HG03280 (cell line): ENCODE data around the gene ST3GAL6.
A peak's percentile ranks its signal among the peaks of the same experiment; 100 is the strongest.

Source experiments
- ATAC-seq: cut with Tn5 transposase; IDR thresholded peaks from one replicate; pipeline ENCODE4 v1.9.1; 2021; ENCODE audit warnings: mild to moderate bottlenecking, moderate library complexity; ENCODE audit not compliant: unreplicated experiment

The ST3GAL6 gene, protein sequence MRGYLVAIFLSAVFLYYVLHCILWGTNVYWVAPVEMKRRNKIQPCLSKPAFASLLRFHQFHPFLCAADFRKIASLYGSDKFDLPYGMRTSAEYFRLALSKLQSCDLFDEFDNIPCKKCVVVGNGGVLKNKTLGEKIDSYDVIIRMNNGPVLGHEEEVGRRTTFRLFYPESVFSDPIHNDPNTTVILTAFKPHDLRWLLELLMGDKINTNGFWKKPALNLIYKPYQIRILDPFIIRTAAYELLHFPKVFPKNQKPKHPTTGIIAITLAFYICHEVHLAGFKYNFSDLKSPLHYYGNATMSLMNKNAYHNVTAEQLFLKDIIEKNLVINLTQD

DNA sequence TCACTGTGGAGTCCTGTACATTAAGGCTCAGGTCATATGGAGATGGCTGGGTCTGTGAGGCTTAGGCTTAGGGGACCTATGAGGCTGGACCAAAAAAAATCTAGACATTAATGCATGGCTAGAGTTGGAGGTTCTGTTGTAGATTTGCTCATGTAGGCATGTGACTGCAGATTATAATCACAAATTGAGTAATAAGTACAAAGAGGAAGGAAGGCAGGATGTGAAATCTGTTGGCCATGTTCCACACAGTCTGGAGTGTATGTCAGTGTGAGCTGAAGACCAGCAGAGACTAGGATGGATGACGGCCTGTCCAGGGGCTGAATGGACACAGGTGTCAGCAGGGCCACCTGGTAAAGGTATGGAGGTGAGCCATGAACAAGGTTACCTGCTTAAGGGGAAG lies at the start of gene ST3GAL6:
Gene ST3GAL6 (plus strand): TSS at position 265 of the 400 bp plus-strand sequence. CDS start 5,101 bp downstream, outside the sequence.
- ATAC-seq: no peak

DNA sequence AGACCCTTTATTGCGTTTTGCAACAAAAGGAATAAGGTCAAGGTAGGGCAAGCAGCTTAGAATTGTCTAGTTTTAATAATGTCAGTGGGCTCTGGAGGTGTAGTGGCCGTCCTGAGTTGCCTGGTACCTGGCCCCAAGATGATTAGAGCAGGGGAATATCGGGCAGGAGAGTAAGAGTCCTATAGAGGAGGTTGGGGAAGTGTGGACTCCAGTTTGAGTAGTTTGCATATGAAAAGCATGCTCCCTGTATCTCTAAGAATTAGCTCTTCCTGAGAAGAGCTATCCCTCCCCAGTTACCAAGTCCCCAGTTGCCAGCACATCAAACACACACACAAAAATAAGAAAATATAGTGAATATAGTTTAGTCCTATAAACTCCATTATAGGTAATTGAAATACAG lies 49.2 kb upstream of the ST3GAL6 start:
- ATAC-seq: no peak

DNA sequence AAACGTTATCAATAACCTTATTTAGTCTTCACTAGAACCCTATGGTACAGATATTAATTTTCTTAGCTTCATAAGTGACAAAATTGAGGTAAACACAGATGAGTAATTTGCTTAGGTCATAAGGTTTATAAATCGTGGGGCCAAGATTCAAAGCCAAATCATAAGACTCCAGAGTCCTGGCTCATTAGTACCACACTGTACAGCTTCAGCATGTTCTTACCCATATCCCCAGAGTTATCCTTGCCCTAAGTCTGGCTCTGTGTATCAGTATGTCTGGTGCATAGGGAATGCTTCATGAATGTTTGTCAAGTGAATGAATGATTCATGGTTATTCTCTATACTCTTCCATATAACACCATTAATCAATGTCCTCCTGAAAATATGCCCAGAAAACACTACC lies 45.6 kb upstream of the ST3GAL6 start:
- ATAC-seq: no peak

DNA sequence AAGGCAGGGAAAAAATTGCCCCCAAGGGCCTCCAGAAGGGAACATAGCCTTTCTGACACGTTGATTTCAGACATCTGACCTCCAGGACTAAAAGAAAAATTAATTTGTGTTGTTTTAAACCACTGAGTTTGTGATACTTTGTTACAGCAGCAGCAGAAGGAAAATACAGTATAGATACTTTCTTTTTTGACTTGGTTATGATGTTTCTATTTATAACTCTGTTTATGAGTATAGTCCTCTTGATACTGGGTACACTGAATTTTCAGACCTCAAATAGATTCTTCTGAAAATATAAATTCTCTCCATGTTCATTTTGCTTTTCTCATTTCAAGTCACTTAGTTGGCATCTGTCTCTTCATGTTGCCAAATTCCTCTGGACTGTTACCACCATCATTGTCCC lies 44.4 kb upstream of the ST3GAL6 start:
- no peak for ATAC-seq

DNA sequence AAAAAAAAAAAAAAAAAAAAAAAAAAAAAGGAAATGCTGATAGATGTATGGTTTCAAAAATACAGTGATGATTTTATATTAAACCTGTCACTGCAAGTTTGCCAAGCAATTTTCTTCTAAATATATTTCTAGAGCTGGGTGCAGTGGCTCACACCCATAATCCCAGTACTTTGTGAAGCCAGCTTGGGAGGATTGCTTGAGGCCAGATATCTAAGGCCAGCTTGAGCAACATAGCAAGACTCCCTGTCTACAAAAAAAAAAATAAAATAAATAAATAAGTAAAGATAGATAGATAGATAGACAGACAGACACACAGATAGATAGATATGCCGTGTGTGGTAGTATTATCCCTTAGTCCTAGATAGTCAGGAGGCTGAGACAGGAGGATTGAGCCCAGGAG lies 41.4 kb upstream of the ST3GAL6 start:
- ATAC-seq: no peak

DNA sequence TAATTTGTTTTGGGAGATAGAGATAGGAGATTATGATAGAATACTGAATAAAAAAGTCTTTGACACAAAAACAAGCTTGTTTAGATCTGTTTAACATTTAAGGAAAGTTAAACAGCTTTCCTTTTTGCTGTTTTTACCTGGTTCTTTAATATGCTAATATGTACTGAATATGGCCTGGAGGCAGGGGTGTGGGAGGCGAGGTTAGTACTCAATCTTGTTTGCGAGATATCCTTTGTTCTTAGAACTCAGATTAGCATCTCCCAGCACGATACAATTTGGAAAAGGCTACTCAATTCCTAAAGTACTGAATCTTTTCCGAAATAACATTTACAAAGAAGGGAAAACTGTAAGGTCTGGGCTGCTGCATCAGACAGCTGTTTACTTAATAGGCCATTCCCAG lies 40.8 kb upstream of the ST3GAL6 start:
- no peak for ATAC-seq

DNA sequence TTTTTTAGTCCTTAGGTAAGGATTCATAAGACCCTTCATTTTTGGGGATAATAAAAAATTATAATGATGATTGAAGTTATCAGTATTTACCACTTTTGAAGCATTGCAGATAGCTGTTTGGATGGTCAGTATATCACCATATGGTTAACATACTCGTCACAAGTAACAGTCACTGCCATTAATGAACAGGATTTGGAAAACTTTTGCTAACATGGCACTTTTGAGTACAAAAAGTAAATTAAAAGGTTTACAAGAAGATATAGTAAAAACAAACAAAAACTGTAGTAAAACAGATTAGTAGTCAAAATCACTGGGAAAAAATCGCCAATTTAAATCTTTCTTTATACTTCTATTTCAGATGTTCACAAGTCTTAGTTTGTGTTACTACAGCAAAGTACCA lies 37.8 kb upstream of the ST3GAL6 start:
- no peak for ATAC-seq

DNA sequence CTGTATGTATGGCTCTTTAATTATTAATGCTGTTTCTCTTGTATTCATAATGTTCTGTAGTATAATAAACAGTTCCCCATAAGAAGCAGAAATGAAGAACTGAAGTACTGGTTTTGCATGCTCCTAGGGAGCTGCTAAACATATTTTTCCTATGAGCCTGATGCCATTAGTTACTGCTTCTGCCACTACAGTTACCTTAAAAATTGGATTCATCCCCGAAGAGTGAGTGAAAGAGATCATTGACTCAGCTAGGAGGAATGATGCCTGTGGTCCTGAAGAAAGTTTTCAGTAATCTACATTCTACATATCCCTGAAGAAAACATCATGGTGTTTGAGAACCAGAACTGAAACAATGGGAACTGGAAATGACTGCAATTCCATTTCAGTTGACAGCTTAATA lies 37.1 kb upstream of the ST3GAL6 start:
- ATAC-seq: no peak

DNA sequence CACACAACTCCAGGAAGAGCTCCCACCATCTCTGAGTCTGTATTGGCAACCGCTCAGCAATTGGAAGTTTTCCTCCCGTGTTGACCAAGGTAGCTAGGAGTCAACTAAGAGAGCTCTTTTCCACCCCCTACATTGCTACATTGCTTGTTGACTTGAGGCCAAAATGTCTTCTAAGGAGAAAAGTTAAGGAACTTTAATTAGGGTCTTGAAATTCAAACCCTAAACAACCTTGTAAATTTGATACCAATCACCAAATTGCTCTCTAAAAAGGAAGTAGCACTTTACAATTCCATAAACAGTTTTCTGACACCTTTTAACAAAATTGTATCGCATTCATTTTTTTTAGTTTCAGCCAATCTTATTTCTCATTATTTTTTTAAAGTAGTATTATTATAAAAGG lies 35.5 kb upstream of the ST3GAL6 start:
- ATAC-seq: no peak

DNA sequence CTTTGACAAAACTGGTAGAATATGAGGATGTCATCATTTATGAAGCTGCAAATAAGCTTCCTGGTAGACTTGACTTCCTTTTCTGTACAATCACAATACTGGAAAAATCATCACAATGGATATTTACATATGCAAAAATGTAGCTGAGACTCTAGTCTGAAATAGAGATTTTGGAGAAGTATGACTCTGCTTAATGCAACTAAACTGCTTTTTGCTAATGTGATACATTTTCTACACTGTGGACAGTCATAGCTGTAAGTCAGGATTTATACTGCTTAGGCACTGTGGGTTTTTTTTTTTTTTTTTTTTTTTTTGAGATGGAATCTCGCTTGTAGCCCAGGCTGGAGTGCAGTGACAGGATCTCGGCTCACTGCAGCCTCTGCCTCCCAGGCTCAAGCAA lies 34.5 kb upstream of the ST3GAL6 start:
- ATAC-seq: no peak

DNA sequence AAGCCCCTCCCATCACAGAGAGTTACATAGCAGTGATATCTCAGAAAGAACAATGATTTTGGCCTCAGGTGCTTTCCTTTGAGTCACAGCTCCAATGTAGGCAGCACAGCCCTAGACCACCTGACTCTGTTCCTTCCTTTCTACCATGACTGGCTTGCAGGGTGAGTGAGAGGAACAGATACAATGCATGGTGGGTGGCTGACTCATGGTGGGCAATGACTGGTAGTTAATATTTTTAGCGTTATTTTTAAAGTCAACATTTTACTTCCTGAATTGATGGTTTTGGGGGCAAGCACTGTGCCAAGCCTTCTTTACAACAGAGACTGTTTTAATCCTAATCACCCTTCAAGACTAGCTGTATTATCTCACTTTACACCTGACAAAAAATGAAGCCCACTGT lies 32.8 kb upstream of the ST3GAL6 start:
- no peak for ATAC-seq

DNA sequence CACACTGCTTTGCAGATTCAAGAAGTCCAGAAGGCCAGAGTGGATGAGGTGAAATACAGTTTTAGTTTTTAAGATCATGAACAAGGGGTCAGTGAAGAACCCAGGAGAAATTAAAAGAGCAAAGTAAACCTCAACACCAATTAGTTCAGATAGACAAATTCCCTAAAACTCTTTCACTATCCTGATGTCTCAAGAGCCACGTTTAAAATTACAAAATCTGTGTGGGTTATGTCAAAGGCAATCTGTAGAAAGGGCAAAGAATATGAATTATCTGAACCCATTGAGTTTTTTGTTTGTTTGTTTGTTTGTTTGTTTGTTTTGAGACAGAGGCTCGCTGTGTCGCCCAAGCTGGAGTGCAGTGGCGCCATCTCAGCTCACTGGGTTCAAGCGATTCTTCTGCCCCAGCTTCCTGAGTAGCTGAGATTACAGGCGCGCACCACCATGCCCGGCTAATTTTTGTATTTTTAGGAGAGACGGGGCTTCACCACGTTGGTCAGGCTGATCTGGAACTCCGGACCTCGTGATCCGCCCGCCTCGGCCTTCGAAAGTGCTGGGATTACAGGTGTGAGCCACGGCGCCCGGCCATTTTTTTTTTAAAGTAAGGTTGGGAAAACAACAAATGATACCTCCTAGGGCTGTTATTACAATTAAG lies 32.1 kb upstream of the ST3GAL6 start:
- no peak for ATAC-seq

DNA sequence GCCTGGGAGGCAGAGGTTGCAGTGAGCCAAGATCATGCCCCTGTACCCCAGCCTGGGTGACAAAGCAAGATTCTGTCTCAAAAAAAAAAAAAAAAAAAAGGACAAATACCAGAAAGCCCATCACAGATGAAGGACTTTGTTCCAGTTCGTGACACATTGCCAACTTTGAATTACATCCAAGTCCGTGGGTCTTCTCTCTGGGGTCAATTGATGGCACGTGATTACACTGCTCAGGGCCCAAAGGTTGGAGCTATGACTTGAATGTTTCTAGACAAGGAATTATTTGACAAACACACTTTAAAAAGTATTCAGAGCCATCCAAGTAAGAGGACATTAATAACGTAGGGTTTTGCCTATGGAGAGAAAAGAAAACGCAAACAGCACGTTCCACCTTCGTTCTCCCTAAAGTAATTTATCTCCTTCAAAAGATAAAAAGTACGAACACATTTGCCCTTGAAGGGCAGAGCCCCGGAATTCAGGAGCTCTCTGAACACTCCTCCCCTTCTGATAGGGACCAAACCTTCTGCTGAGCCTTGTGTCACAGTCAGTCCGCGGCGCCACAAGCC lies 31.3 kb upstream of the ST3GAL6 start:
- ATAC-seq: peak; percentile 54

DNA sequence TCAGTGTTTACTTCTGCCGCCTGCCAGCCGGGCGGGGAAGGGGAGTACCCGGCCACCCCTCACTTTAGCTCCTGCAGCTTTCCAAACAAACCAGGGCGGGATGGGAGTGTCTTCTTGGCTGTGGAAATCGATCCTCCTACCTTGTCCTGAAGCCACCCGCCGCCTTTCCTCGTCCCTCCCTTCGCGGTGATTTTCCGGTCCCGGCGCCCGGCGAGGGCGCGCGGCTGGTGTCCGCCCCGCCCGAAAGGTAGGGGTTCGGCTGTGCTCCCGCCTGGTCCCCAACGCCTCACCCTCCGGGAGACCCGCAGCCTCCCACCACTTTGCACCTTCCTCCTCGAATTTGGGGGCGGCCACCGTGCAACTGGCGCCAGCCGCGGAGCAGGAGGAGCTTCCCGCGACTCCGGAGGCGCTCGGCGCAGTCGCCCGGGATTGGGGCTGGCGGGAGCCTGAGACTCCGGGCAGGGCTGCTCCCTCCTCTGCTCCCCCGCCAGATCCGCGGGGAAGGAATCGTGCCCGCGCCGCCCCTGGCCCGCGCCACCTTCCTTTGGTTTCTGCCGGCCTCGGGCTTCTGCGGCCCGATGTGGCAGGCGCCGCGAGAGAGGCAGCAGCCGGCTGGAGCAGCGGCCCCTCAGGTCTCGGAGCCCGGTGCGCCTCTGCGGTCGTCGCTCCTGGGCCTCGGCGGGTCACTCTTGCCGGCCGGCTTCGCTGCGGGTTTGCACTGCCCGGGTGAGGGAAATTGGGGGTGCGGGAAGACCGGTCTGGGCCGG lies 30.7 kb upstream of the ST3GAL6 start:
- peak; percentile 39 for ATAC-seq

DNA sequence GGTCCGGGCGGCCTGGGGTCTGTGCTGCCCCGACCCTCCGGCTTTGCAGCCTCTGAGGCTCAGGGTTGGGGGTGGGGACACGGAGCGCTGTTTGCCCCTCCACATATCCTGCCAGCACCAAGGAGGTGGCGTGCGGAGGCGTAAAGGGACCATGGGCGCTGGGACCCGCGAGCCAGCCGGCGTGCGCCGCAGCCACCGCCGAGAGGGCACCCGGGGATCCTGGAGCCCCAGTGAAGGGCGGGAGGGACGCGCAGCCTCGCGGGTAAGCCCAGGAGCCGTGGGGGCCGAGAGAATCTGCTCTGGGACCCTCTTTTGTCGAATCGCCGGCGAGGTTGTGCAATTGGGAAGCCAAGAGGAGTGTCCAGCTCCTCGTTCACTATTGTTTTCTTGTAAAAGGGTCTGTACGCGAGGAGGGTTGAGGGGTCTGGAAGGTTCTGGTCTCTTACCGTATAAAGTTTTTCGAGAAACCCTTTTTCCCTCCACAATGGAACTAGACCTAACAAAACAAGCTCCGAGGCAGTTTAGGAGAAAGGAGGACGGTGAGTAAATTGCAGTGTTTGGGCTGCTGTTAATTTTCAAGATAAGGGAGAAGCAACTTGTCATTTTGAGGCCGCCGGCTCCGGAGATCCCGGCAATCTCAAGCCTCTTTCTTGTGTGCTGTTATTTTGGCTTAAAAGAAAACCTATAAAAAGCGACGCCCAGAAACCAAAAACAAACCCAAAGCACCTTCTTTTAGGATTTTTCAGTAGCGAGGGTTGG lies 29.9 kb upstream of the ST3GAL6 start:
- peak; percentile 17 for ATAC-seq

DNA sequence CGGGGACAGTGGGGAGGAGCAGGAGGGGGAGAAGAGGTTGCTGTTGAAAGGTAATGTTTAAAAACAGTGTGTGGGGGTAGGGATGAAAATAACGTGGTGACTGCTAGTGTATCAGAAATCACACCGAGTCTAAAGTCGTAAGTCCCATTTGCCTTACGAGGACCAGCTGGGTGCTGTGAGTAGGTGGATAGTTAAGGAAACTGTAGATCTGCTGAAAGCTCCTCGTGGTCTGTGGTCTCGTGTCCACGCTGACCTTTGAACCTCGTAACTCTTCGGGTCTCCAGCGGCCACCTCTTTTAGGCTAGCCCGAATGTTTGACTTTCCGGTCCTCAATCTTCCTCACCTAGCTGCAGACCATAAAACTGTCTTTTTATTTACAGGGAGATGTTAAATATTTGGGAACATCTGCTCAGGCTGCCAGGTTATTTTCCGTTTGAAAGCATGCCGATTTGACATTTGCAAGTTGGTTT lies 29.3 kb upstream of the ST3GAL6 start:
- peak; percentile 36 for ATAC-seq

DNA sequence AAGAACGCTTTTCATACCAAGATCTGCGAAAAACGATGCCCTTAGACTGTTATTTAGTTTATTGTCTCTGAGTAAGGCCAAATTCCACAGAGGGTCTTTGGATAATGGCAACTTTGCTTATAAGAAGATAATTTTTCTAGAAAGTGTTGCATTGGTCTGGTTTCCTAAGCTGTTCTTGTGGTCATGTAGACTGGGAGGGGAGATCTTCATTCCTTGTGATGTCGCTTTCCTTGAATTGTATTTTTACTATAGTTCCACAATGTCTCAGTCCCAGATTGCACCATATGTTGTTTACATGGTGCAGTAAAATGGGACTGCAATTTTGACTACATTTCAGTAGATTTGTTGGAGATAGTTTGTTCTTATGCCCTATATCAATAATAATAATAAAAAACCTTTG lies 28.8 kb upstream of the ST3GAL6 start:
- ATAC-seq: no peak

DNA sequence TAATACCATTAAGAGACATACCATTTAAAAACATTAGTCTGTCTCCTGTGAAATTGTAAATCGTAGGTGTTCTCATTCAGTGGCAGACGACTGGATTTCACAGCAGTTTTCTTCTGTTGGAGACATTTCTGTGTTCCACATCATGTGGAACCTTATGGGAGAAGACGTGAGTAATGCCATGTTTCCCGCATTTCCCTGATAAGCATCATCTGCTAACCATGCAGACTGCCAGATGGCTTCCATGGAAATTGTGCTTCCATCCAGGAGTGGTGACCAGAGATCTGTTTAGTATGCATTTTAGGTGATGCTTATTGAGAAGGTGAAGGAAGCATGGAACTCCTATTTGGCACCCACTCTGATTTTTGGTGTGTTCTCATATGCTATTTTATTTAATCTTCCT lies 28.4 kb upstream of the ST3GAL6 start:
- no peak for ATAC-seq

DNA sequence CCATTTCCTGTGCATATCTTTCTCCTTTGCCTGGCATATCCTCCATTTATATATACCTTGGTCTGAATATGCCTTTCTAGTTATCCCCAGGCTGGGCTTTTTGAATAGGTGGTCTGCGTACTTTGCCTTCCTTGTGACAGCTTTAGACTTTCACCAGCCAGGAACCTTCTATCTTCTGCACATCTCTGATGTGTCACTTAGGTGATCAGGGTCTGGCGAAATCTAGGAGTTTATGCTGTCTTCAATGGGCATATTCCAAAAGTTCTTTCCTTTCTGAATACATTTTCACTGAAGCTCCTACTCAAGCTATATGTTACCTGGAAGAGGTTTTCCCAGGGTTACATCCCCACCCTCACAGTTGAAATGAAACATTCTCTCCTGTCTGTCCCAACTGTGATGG lies 27.8 kb upstream of the ST3GAL6 start:
- ATAC-seq: no peak

DNA sequence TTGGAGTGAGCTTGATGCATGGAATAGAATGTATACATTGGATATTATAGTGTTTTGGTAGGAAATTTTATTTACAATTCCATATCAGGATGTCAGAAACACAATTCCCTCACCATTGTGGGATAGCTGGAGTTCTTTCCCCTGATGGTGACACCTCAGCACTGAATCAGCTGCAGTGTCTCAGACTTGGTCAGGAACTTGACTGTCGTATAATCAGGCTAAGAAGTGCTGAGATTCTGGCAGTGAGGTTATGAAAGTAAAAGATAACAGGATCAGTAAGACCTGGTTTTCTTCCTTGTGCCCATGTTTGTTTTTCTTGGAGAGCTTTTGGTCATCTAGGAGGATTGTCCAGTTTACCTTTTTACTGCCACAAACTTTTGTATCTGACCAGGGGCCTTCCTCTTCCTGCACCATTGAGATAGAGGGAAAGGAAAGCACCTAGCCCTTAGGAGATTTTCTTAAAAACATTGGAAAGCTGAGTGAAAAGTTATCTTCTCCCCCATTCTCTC lies 27.3 kb upstream of the ST3GAL6 start:
- ATAC-seq: no peak

DNA sequence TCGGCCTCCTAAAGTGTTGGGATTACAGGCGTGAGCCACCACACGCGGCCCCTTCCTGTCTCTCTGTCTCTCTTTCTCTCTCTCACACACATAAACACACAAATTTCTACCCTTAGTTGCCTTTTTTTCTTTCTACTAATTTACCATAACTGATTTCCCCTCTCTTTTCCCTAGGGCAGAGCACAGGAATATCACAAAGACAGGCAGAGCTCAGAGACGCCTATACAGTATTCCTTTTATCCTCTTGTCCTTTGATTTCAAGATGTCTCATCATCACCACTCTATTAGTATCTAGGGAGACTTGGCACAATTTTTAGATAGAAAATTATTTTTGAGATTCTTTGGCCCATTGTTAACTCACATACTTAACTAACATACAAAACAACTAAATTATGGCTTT lies 25.8 kb upstream of the ST3GAL6 start:
- no peak for ATAC-seq
